NCI-H1092 treated with DMSO at 0.1 percent for 48 hours (cell line): ENCODE data around the gene BSG.
"Not testable (repeated sequence)": the region's sequence is repeated elsewhere in the genome, so short reads cannot be mapped to it uniquely, and the experiment has no call there.

ENCODE experiments used
- DNase-seq: peaks from one replicate; lab custom pipeline; 2025; lab: John Stamatoyannopoulos, UW

BSG gene

GRCh38 chr19:604355-604754 is 32.0 kb downstream of the BSG start:
- no peak for DNase-seq

DNA sequence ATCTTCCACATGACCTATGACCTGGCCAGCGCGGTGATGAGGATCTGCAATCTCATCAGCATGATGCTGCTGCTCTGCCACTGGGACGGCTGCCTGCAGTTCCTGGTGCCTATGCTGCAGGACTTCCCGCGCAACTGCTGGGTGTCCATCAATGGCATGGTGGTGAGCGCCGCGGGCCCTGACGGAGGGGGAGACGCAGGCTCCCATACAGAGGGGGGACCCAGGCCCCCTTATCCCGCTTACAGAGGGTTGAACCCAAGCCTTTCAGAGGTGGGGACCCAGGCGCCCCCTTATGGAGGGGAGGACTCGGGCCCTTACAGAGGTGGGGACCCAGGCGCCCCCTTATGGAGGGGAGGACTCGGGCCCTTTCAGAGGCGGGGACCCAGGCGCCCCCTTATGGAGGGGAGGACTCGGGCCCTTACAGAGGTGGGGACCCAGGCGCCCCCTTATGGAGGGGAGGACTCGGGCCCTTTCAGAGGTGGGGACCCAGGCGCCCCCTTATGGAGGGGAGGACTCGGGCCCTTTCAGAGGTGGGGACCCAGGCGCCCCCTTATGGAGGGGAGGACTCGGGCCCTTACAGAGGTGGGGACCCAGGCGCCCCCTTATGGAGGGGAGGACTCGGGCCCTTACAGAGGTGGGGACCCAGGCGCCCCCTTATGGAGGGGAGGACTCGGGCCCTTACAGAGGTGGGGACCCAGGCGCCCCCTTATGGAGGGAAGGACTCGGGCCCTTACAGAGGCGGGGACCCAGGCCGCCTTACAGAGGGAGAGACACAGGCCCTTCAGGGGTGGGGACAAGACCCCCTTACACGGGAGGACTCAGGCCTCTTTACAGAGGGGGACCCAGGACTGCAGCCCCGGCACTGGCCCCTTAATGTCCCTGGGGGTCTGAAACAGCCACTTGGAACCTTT is 32.9 kb downstream of the BSG start:
- not testable (repeated sequence) for DNase-seq

GRCh38 chr19:607301-608154 is 35.1 kb downstream of the BSG start:
- DNase-seq: no peak

DNA sequence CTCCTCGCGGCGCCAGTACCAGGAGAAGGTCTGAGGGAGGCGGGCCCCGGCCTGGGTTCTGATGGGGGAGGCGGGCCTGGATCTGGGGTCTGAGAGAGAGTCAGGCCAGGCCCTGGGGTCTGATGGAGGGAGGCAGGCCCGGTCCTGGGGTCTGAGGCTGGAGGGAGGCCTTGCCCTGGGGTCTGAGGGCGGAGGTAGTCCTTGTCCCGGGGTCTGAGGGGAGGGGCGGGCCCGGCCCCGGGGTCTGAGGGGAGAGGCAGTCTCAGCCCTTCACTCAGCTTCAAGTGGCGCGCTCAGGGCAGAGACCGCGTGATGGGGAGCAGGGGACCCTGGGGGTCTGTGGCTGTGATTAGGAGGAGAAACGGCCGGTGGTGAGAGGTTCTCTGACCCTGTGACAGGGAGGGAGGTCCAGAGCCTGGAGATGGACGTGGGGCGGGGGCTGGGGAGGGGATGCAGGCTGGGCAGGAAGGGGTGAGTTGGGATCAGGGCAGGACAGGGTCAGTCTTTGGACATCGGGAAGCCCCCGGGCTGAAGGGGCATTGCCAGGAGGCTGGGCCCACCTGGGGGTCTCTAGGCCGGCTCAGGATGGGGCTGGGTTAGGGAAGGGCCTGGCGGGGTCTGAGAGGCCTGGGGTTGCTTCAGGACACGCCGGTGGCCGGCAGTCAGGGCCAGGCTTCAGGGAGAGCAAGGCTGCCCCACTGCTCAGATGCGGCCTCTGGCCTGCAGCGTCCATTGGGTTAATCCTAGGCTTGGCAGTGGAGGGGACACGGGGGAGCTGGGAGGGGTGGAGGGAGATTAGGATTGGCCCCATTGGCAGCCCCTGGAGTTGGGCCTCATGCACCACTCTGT is 36.0 kb downstream of the BSG start:
- no peak for DNase-seq

DNA sequence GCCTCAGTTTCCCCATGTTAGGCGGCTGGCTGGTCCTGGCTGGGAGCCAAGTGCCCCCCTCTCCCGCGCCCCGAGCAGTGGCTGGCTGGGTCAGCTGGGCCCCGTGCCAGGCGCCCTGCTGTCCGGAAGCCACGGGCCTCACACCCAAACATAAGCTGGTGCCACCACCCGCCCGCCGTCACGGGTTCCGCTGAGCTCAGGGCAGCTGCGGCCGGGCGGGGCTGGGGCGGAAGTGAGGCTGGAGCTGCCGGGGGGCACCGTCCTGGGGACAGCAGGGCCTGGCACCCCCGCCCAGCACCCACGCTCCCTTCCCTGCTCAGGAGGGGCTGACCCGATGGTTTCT is 36.6 kb downstream of the BSG start:
- no peak for DNase-seq

DNA sequence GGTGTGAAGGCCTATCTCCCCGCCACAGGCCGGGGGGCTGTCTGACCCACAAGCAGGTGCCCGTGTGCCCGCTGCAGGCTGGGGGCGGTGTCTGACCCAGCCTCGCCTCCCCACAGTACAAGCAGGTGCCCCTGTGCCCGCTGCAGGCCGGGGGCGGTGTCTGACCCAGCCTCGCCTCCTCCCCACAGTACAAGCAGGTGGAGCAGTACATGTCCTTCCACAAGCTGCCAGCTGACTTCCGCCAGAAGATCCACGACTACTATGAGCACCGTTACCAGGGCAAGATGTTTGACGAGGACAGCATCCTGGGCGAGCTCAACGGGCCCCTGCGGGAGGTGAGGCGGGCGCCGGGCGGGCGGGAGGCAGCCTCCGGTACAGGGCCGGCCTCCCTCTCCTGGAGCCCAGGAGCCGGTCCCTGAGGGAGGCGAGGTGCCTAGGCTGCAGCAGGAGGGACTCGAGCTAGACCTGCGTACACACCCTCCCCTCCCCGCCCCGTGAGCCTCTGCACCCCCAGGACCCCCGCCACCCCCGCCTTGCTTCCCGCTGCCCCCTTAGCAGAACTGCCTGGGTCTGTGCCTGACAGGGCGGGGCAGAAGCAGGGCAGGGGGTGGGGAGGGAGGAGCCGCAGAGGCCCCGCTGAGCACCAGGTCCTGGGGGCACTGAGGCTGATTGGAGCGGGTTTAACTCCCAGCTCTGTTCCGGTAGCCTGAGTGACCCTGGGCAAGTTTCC is 37.8 kb downstream of the BSG start:
- no peak for DNase-seq

GRCh38 chr19:610801-611480 is 38.5 kb downstream of the BSG start:
- no peak for DNase-seq

GRCh38 chr19:611481-611868 is 39.1 kb downstream of the BSG start:
- DNase-seq: no peak

DNA sequence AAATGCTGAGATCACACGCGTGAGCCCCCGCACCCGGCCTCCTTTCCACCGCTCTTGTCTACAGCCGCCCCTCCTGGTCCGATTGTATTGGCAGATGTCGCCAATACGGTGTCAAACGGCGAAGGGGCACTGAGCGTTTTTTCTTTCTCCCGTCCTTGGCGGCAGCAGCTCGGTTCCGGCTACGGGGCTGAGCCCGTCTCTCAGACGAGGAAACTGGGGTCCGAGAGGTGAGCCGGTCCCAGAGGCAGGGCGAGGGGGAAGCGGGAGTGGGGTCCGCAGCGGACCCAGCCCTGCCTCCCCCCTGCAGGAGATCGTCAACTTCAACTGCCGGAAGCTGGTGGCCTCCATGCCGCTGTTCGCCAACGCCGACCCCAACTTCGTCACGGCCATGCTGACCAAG is 40.5 kb downstream of the BSG start:
- no peak for DNase-seq

DNA sequence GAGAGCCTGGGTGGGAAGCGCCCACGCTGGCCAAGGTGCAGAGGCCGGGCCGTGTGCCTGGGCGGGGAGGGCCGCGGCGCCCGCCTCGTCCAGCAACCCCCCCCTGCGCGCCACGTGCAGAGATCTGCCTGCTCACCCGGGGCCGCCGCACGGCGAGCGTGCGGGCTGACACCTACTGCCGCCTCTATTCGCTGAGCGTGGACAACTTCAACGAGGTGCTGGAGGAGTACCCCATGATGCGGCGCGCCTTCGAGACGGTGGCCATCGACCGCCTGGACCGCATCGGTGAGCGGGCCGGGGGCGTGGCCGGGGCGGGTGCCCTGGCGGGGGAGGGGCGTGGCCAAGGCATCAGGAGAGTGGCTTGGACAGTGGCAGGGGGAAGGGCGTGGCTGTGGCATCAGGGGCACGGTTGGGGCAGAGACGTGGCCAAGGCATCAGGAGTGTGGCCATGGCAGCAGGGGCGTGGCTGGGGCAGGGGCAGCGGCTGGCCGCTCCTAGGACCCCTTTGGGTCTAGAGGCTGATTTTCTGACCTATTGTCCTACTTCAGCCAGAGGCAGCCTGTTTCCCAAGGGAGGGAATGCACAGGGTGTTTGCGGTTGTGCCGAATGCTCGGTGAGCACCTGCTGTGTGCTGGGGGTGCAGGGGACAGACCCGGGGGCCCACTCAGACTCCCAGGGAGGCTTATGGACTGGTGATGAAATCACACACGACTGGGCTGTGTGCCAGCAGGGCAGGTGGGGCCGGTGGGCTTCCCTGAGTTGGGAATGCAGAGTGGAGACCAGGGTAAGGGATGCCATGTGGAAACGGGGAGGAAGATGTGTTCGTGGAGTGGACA is 41.6 kb downstream of the BSG start:
- no peak for DNase-seq

DNA sequence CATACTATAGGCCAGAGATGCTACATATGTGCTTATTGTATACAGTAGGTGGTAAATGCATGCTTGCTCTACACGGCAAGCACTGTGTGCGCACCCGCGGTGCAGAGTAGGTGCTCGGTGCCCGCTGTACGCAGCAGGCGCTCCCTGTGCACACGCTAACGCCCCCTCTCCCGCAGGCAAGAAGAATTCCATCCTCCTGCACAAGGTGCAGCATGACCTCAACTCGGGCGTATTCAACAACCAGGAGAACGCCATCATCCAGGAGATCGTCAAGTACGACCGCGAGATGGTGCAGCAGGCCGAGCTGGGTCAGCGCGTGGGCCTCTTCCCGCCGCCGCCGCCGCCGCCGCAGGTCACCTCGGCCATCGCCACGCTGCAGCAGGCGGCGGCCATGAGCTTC is 43.2 kb downstream of the BSG start:
- no peak for DNase-seq

- no peak for DNase-seq
Observed at GRCh38 chr19:616062-616700, 43.8 kb downstream of the BSG start.

DNA sequence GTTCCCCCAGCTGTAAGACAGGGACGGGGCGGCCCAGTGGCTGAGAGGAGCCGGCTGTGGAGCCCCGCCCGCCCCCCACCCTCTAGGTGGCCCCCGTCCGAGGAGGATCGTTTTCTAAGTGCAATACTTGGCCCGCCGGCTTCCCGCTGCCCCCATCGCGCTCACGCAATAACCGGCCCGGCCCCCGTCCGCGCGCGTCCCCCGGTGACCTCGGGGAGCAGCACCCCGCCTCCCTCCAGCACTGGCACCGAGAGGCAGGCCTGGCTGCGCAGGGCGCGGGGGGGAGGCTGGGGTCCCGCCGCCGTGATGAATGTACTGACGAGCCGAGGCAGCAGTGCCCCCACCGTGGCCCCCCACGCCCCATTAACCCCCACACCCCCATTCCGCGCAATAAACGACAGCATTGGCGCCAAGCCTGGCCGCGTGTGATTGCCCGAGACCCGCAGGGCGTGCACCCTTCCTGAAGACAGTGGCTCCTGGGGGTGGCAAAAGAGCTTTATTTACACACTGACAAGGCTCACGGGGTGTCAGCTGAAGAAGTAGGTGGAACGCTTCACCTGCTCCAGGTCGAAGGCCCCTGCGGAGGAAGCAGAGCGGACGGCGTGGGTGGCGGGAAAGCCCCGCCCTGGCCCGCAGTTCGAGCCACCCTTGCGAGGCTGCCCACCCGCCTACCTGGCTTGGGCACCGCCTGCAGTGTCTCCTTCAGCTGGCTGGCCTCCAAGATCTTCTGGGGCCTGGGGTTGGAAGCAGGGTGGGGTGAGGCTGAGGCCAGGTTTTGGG is 44.5 kb downstream of the BSG start:
- DNase-seq: no peak

DNA sequence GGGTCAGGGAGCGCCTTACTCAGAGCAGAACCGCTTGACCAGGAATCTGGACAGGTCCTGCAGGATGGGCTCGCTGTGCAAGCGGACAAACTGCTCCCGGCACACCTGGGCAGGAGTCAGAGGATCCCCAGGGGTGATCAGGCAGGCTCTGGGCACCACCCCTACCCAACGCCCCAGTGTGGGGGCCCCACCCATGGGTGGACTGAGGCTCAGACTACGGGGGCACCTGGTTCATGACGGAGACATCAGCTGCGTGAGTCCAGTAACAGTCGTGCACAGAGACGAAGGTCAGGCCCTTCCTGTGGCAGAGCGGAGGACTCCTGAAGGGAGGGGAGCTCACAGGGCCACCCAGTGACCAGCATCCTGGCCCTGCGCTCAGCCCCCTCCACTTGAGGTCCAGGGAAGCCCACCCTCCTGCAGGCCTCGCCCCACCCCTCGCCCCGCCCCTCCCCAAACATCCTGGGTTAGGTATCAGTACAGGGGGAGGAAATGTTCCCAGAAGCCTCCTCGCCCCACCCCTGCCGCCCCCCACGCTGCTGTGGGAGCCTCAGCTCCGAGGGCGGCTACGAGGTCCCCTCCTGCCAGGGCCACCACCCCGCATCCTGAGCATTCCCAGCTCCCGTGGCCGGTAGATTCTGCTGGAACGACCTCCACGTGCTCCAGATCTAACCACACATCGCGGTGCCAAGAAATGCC is 45.3 kb downstream of the BSG start:
- no peak for DNase-seq

DNA sequence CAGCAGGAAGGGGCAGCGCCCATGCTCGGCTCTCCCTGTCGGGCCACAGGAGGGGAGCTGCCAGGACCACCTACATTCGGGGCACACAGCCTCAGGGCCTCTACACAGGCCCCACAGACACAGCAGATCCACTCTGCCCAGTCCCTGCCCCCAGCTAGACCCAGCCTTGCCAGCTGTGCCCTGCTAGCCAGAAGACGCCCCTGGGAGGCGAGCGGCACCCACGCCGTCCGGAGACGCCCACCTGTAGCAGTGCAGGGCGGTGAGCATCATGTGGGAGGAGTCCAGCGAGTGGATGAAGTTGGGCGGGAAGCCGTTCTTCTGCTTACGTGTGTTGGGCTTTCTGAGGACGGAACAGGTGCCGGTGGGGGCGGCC is 45.8 kb downstream of the BSG start:
- DNase-seq: no peak

- DNase-seq: no peak
Observed at GRCh38 chr19:618674-619285, 46.4 kb downstream of the BSG start.

DNA sequence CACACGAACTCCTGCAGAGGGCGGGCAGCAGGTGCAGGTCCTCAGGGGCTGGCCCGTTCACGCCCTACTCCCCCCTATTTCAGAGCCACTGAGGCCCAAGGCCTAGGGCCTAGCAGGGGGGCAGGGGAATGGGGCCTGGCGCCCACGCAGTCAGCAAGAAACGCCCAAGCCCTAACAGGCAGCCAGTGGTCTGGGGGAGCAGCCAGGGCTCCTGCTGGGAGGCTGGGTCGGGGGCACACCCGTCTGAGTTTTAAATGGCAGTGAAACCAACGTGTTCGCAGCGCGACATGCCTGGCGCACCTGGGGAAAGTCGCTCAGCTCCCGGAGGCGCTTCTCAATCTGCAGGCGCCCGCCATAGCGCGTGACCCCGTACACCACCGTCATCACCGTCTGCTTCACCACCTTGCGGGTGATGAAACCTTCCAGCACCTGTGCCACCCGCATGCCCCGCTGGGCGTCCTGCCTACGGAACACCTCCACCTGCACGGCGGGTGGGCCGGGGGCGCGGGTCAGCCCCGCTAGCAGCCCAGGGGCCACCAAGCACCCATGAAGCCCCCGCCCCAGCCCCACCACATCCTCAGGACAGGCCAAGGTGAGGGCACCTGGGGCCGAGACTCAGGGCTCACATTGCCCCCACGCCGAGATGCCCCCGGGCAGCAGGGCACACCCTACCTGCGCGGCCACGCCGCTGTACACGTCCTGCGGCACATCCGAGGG is 47.0 kb downstream of the BSG start:
- DNase-seq: no peak
